Uterus (tissue), 2 donors: ENCODE measurements around the gene ROGDI.

Experiments used
- CTCF ChIP-seq, 4 experiments: fragments of 200-600 bp in 2 of 4; fragments of 450-650 bp in 2 of 4; sonication (generic) in 2 of 4; IDR thresholded peaks; one replicate each; pipeline ENCODE4 v1.5.1; 2016 to 2019; ENCODE audit warnings: antibody characterized with exemption in 4 of 4, mild to moderate bottlenecking in 2 of 4, moderate library complexity in 1 of 4
- POLR2A ChIP-seq, 2 donors: fragments of 450-650 bp; IDR thresholded peaks; one replicate each; pipeline ENCODE4 v1.6.1; 2016; ENCODE audit warnings: antibody characterized with exemption in 2 of 2, mild to moderate bottlenecking in 1 of 2, moderate library complexity in 1 of 2

- no peak for TF ChIP-seq CTCF (IDR thresholded peaks at IDR 0.05)
- TF ChIP-seq POLR2A (IDR thresholded peaks at IDR 0.05) = no peak
Measured at GRCh38 chr16:4826526-4826925, 24.1 kb upstream of the ROGDI start.
